ENCODE results near the gene ZNF638.

The ZNF638 gene

GRCh38 chr2:71455741-71456569 lies 124.4 kb downstream of the ZNF638 start:
- DNase-seq (ENCODE audit: low spot score), result peak; percentile 64

- DNase-seq (ENCODE audit: low spot score), result no peak
These were observed 125.0 kb downstream of the ZNF638 start for GRCh38 chr2:71456617-71457016.

DNA sequence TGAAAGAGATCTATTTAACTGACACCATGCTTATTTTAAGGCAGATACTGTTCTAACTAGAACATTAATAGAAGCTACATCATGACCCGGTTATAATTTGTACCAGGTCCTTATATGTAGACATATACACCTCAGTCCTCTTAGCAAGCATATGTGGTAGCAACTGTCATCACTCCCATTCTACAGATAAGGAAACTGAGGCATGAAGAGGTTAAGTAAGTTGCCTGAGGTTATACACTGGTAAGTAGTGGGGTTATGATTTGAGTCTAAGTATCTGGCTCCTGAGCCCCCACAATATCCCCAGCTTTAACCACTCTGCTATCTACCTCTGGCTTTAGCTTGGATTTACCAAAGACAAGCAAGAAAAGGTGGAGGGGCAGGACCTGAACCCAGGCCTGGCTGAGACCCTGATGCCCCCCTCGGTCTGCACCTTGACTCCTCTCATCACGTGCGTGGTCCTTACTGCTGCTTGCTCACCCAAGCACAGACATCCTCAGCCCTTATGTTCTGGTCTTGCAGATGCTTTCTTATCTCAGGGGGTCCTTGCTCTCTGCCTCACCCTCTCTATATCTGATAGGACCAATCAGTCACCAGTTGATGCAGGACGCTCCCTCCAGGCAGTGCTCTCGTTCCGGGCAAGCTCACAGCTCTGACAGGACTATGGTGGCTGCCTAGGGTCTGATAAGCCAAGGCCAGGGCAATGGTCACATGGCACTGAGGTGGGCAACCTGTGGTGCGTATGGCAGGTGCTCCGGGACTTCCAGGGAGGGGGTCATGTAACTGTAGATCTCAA lies 125.7 kb downstream of the ZNF638 start:
- DNase-seq (ENCODE audit: low spot score), result no peak

DNA sequence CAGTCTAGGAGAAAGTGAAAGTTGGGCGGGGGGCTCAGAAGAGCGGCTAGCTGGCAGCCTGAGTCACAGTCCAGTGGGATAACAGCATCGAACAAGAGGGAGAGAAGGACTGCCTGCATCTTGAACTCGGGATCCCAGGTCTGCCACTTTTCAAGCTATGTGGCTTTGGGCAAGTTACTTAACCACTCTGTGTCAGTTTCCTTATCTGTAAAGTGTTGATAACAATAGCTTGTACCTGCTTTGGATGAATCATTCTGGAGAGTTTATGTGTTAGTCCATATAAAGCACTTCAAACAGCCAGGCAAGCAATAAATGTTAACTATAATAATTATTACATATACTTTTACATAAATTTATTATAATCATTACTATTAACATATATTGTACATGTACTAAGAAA lies 126.3 kb downstream of the ZNF638 start:
- no peak for DNase-seq (ENCODE audit: low spot score)

DNA sequence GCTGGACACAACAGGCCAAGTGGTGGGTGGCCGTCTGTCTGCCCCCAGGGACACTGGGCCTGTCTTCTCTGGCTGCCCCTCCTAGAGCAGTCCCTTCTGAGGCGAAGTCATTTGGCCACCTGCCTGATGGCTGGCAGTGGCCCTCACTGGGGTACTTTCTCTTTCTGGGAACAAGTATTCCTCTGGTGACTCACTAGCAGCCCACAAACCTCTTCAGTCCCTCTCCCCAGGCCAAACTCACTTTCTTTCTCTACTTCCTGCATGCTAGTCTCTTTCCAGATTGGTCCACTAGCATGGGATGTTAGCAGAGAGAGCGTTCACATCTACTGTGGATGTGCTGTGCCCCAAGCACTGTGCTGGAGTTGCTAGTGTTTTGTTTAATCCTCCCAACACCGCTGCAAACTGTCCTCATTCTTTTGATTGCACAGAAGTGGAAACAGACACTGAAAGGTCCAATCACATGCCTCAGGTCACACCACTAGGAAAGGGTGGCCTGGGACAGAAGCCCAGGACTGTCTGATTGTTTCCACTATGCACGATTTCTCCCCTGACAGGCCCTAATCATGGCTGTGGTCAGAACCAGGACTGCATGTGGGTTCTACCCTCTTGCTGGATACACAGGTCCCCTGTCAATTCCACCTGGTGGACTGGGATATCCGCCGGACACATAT lies 127.0 kb downstream of the ZNF638 start:
- no peak for DNase-seq (ENCODE audit: low spot score)

DNA sequence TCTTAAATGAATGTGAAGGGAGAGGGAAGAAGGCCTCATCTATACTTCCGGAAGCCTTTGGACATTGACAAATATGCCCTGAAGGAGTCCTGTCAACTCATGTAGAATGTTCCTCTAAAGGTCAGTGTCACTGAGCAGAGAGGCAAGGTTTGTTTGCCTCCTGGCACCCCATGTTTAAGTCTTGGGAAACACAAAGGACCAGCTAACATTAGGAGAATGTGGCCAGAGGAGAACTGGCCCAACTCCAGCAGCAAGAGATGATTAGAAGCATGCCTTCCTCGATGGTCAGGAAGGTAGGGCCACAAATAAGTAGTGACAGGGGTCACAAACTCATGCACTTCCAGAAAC lies 127.5 kb downstream of the ZNF638 start:
- no peak for DNase-seq (ENCODE audit: low spot score)

DNA sequence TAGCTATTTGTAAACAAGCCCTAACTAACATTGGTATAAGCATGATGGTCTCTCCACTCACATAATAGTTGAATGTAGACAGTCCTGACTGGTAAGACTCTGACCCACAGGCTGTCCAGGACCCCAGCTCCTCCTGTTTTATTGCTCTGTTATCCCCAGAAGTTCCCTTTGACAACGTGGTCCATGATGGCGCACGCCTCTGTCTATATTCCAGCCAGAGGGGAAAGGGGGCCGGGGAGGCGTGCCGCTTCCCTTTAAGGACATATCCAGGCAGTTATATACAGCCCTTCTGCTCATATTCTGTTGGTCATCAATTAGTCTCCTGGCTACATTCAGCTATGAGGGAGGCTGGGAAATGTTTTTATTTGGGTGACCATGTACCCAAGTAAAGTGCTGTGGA lies 128.5 kb downstream of the ZNF638 start:
- no peak for DNase-seq (ENCODE audit: low spot score)

DNA sequence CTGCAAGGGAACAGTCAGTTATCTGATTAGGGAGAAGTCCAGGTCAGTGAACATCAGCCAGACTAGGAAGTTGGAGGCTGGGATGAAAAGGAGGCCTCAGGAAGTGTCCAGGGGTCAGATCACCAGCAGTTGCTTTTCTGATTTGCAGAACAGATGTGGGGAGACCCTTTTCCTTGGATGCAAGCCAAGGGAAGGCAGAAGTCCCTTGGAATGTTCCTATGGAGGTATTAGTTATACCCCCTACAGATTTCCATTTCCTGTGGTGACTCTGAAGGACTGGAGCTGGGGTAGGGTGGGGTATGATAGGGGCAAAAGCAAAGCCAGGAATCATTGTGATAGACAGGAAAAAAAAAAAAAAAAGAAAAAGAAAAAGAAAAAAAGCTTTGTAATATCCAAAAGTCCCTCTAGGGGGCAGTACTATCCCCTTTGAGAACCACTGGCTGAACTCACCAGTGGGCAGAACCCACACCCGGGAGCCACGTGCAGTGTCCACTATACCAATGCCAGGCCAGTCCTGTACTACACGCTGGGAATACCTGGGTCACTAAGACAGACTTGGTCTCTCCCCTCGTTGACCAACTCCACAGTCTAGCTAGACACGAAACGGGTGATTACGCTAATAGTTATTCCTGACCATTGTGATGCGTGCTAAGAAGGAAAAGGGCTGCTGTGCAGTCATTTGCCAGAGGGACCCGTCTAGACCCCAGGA lies 129.2 kb downstream of the ZNF638 start:
- DNase-seq (ENCODE audit: low spot score), result no peak

- DNase-seq (ENCODE audit: low spot score), result no peak
These were observed 129.7 kb downstream of the ZNF638 start for GRCh38 chr2:71461304-71461671.

- DNase-seq (ENCODE audit: low spot score), result no peak
These were observed 130.5 kb downstream of the ZNF638 start for GRCh38 chr2:71462056-71462605.

DNA sequence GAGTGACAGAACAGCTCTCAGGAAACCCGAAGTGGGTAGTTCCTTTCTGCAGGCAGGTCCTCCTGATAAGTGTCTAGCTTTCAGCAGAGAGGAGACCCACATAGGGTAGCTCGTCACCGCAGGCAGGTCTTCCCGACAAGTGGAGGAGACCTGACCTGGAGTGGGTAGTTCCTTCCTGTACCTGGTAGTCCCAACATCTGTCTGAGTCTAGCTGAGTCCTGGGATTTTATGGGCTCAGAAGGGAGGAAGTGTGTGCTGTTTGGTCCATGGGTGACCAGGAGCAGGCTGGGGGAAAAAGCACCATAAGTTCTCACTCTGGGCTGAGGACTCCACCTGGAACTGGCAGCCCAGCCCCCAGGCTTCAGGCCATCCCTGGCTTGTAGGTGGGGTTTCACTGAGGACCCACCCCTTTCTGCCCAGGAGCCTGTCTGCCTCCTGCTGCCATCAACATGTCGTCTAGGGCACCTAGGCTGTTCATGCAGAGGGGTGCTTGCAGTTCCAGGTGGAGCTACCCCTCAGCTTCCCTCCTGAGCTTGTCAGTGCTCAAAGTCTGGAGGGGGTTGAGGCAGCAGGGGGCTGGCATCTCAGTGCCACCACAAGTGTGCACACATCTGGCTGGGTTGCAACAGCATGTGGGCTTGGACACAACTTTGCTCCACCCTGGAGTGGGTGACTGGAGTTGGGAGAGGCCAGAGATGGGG lies 131.2 kb downstream of the ZNF638 start:
- DNase-seq (ENCODE audit: low spot score), result no peak

DNA sequence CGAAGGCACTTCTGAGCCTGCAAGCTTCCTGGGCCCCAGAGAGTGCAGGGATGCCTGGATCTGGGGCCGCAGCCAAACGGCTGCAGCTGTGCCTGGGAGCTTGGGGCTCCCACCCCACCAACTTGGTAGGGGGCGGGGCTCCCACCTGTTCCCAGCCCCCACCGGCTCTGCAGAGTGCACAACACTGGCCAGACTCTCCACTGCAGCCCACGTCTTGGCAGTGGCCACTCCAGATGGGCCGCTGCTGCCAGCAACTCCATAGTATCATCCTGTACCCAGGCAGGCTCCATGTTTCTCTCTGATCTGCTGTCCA lies 131.7 kb downstream of the ZNF638 start:
- DNase-seq (ENCODE audit: low spot score), result no peak

- no peak for DNase-seq (ENCODE audit: low spot score)
These were observed 132.8 kb downstream of the ZNF638 start for GRCh38 chr2:71464389-71464788.

- DNase-seq (ENCODE audit: low spot score), result no peak
These were observed 133.8 kb downstream of the ZNF638 start for GRCh38 chr2:71465356-71465755.

DNA sequence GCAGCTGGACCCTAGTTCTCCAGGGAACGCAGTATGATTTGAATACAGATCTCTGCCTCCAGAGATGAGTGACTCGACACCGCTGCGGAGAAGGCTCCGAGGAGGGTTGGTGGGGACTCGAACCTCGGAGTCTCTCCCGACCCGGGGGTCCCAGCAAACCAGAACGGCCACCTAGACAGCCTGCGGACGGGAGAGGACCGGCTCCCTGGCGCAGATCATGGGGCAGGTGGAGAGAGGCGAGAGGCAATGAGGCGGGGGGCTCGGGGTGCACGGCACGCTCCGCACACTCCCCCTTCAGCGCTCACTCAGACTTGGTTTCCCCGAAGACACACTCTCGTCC lies 134.3 kb downstream of the ZNF638 start:
- no peak for DNase-seq (ENCODE audit: low spot score)

- DNase-seq (ENCODE audit: low spot score), result peak; percentile 78
These were observed 135.0 kb downstream of the ZNF638 start for GRCh38 chr2:71466301-71467179.

GRCh38 chr2:71467180-71467815 lies 135.7 kb downstream of the ZNF638 start:
- no peak for DNase-seq (ENCODE audit: low spot score)

DNA sequence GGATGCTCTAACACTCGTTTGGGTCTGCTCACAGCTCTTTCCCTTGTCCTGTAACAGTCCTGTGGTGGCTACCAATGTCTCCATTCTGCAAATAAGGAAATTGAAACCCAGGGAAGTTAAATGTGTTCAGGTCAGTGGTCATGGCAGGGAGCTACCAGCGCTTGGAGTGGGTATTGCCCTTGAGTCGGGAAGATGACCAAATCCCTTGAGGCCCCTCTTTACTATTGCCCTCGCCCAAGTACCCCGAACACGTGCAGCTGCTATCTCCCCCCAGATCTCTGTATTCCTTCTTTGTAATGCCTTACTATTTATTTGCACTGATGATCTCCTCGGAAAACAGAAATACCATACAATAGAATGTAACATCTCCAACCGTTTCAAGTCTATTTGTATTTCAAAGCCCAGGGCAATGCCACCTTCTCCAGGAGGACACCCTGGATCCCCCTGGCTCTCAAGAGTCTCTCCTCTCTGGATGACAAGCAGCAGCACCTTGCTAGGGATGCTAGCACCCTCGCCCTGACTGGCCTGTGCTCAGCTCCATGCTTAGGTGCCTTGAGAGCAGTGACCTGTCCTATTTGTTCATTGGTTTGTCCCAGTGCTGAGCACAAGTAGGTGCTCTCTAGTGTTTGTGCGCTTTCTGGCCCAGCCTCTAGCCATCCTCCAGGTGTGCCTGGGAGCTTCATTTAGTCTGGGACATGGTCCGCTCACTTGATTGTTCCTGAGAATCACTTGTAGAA lies 136.9 kb downstream of the ZNF638 start:
- no peak for DNase-seq (ENCODE audit: low spot score)
